ENCODE measurements around the gene HRAS.

DNA sequence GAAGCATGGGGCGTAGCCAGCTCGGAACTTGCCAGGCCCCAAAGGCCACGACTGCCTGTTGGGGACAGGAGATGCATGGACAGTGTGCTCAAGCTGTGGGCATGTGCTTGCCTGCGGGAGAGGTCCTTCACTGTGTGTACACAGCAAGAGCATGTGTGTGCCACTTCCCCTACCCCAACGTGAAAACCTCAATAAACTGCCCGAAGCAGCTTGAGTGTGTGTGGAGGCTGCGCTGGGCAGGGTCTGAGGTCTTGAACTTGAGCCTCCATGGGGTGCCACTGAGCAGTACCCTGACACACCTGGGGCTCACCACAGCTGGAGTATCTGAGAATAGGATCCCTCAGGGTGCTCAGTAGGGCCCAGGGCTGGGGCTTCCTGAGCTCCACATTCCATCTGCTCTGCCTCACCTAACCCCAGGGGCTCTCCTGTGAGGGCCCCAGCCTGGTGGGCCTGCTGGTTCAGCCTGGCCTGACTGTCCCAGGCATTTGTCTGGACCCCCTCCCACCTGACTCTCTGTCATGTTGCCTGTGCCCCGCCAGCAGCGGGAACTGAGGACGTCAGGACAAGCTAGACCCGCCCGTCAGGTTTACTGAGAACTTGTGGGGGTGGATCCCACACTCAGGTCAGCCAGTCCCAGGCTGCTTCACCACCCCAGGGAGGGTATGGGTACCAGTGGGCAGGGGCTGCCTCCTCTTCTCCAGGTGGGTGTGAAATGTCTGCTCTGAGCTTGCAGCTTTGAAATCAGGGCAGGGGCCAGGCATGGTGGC lies 28.6 kb upstream of the HRAS start:
- TF ChIP-seq, protein P1, sequence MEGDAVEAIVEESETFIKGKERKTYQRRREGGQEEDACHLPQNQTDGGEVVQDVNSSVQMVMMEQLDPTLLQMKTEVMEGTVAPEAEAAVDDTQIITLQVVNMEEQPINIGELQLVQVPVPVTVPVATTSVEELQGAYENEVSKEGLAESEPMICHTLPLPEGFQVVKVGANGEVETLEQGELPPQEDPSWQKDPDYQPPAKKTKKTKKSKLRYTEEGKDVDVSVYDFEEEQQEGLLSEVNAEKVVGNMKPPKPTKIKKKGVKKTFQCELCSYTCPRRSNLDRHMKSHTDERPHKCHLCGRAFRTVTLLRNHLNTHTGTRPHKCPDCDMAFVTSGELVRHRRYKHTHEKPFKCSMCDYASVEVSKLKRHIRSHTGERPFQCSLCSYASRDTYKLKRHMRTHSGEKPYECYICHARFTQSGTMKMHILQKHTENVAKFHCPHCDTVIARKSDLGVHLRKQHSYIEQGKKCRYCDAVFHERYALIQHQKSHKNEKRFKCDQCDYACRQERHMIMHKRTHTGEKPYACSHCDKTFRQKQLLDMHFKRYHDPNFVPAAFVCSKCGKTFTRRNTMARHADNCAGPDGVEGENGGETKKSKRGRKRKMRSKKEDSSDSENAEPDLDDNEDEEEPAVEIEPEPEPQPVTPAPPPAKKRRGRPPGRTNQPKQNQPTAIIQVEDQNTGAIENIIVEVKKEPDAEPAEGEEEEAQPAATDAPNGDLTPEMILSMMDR (conservative IDR thresholded peaks at IDR 0.05; ENCODE audit: low read length) = no peak
- no peak for TF ChIP-seq EZH2phosphoT487 (IDR thresholded peaks at IDR 0.05; ENCODE audit: borderline replicate concordance)
